ENCODE measurements around the gene MYO1E. TPM values are rescaled to one million over a fixed set of nuclear protein-coding genes. Genes with fewer than 3 reads are reported as not detected.

Gene MYO1E
- total and polyA plus RNA-seq, 2 of the 8 experiments (the other 6 are each of a cell fraction or from before 2014, with no cell fraction given), result 19.6 to 142 TPM

GRCh38 chr15:59396211-59396610, 23.5 kb upstream of the MYO1E start:
- no peak for DNase-seq (ENCODE audit: low read depth in 1 of 2, low spot score in 2 of 2)
- CTCF ChIA-PET (ENCODE audit: partially characterized antibody), result interaction anchor here (0.6 to 1.9 kb wide), 5 partner anchors 9 to 150 kb away, joined by 3 to 7 read pairs (median 4); no protein-coding TSS in a partner anchor

More at GRCh38 chr15:59396211-59396610, 23.5 kb upstream of the MYO1E start:
- no peak overlapping the region for H2BK120ac ChIP-seq (replicated peaks; ENCODE audit: low read depth, low read length)
- peaks cover 2 to 9% (median 5%) of the 10 kb centered on the region in 4 experiments; a peak in 4 of 7 replicates for H3K4me1 ChIP-seq (replicated peaks in 1 of 4; ENCODE audit: control insufficient read depth in 3 of 4, insufficient read depth in 4 of 4, low read length in 3 of 4)
- H2BK12ac ChIP-seq (ENCODE audit: low read depth, low read length), result no peak overlapping the region
- H3K23me2 ChIP-seq (ENCODE audit: low read depth, low read length), result no peaks in the 10 kb centered on the region
- no peaks in the 10 kb centered on the region for H4K20me1 ChIP-seq (replicated peaks in 1 of 2; ENCODE audit: control insufficient read depth in 1 of 2, insufficient read depth in 2 of 2, low read length in 2 of 2)
- H3K79me2 ChIP-seq (ENCODE audit: control insufficient read depth in 1 of 2, insufficient read depth in 2 of 2, low read length in 2 of 2), result no peaks in the 10 kb centered on the region
- no peak for FAIRE-seq
- H2AFZ ChIP-seq (ENCODE audit: low read length), result no peak overlapping the region
- TF ChIP-seq YY1 (IDR thresholded peaks at IDR 0.05; ENCODE audit: low read depth, low read length) (no peak), SP1 (IDR thresholded peaks at IDR 0.05; ENCODE audit: low read depth, low read length) (no peak), SAP30 (IDR thresholded peaks at IDR 0.05; ENCODE audit: insufficient read depth, insufficient replicate concordance, low read length) (no peak), POLR2A (IDR thresholded peaks at IDR 0.05; ENCODE audit: control extremely low read depth in 1 of 2, low read depth in 2 of 2, low read length in 2 of 2) (no peak), KDM4A (IDR thresholded peaks at IDR 0.05; ENCODE audit: low read depth, low read length, severe bottlenecking) (no peak), SIN3A (conservative IDR thresholded peaks at IDR 0.05 in 1 of 2, IDR thresholded peaks at IDR 0.05 in 1 of 2; ENCODE audit: low read depth in 1 of 2, low read length in 2 of 2) (no peak), NANOG (IDR thresholded peaks at IDR 0.05; ENCODE audit: insufficient read depth, low read depth, low read length, poor library complexity, severe bottlenecking) (no peak), EZH2 (IDR thresholded peaks at IDR 0.05; ENCODE audit: low read depth, low read length, severe bottlenecking) (no peak)
- H3K18ac ChIP-seq (ENCODE audit: extremely low read depth, low read length), result no peak overlapping the region
- no peak overlapping the region for H3K4me3 ChIP-seq (ENCODE audit: extremely low read depth in 1 of 4, insufficient read depth in 2 of 4, low read depth in 3 of 4, low read length in 4 of 4)
- H3K79me1 ChIP-seq (ENCODE audit: low read depth, low read length), result no peaks in the 10 kb centered on the region
- no peak overlapping the region for H3K9ac ChIP-seq (replicated peaks in 1 of 4; ENCODE audit: extremely low read depth in 1 of 4, low read depth in 3 of 4, low read length in 3 of 4)
- no peak overlapping the region for H2AK5ac ChIP-seq (ENCODE audit: low read depth, low read length)
- H4K5ac ChIP-seq (ENCODE audit: insufficient read length, low read depth, low read length), result no peak overlapping the region
- no peak overlapping the region for H2BK15ac ChIP-seq (ENCODE audit: low read length)
- peaks cover 0 to 8% (median 3%) of the 10 kb centered on the region in 4 experiments; a peak in 5 of 7 replicates for H3K27me3 ChIP-seq (replicated peaks in 1 of 4; ENCODE audit: control insufficient read depth in 3 of 4, extremely low read depth in 1 of 4, insufficient read depth in 3 of 4, low read length in 3 of 4)
- H2BK20ac ChIP-seq (ENCODE audit: low read length), result no peak overlapping the region
- H3K9me3 ChIP-seq (ENCODE audit: insufficient read depth in 2 of 2, low read depth in 1 of 2, low read length in 1 of 2), result no peaks in the 10 kb centered on the region
- WGBS, 2 experiments (ENCODE audit: extremely low coverage in 1 of 2, insufficient coverage in 1 of 2, insufficient read length in 1 of 2, insufficient replicate concordance in 2 of 2, low coverage in 1 of 2, low lambda C conversion rate in 2 of 2, missing lambda C conversion rate in 1 of 2), result 91% methylated on average over 3 of the region's 3 CpGs; no CpG with 5 or more reads in 1 of the 2 experiments
- H4K91ac ChIP-seq (replicated peaks; ENCODE audit: insufficient read length, low read length), result no peak overlapping the region
- no peak overlapping the region for H3K4ac ChIP-seq (replicated peaks; ENCODE audit: insufficient read length, low read depth, low read length)
- H3K14ac ChIP-seq (ENCODE audit: insufficient read length), result no peak overlapping the region
- no peak overlapping the region for H3K27ac ChIP-seq (ENCODE audit: low read depth, low read length)
- no peak overlapping the region for H3K4me2 ChIP-seq (ENCODE audit: insufficient read depth in 1 of 2, low read depth in 2 of 2, low read length in 2 of 2)
- H3K36me3 ChIP-seq (ENCODE audit: control insufficient read depth in 2 of 4, insufficient read depth in 4 of 4, low read length in 3 of 4), result no peaks in the 10 kb centered on the region
- H4K8ac ChIP-seq (ENCODE audit: extremely low read depth, insufficient read depth, low read length), result no peak overlapping the region
- no peak overlapping the region for H3K23ac ChIP-seq (ENCODE audit: insufficient read length)
- POLR2A ChIA-PET (ENCODE audit: partially characterized antibody), result interaction anchor here (1.4 kb wide), 1 partner anchor 22 kb away, joined by 3 read pairs; no protein-coding TSS in a partner anchor
- no peak overlapping the region for H2BK5ac ChIP-seq (ENCODE audit: low read depth, low read length)
- no peak overlapping the region for H3K56ac ChIP-seq (replicated peaks; ENCODE audit: insufficient read length, low read depth, low read length)
